Hepatocyte (in vitro differentiated cells): ENCODE measurements around the gene ZP4. TPM values are rescaled to one million over a fixed set of nuclear protein-coding genes. Genes with fewer than 3 reads are reported as not detected.

Experiments
- DNase-seq: peaks from one replicate; pipeline ENCODE4 v3.0.0-alpha.2; 2016; ENCODE audit warnings: low spot score
- H2AFZ ChIP-seq: fragments of 200-600 bp; sonication (generic); 2 replicates; pipeline ENCODE4 v1.6.0; 2016; ENCODE audit warnings: antibody characterized with exemption, mild to moderate bottlenecking
- H3K27ac ChIP-seq: fragments of 200-600 bp; sonication (generic); 2 replicates; pipeline ENCODE4 v1.5.1; 2016; ENCODE audit warnings: mild to moderate bottlenecking
- H3K27me3 ChIP-seq: fragments of 200-600 bp; sonication (generic); 2 replicates; pipeline ENCODE4 v1.6.1; 2016
- H3K36me3 ChIP-seq: fragments of 200-600 bp; sonication (generic); replicated peaks from 2 replicates; pipeline ENCODE4 v1.5.1; 2016; ENCODE audit warnings: low read depth; ENCODE audit not compliant: insufficient read depth
- H3K4me1 ChIP-seq: fragments of 200-600 bp; sonication (generic); 2 replicates; pipeline ENCODE4 v1.5.1; 2016; ENCODE audit warnings: mild to moderate bottlenecking, moderate library complexity; ENCODE audit not compliant: insufficient read depth
- H3K4me2 ChIP-seq: fragments of 200-600 bp; sonication (generic); 2 replicates; pipeline ENCODE4 v1.6.0; 2016
- H3K4me3 ChIP-seq: fragments of 200-600 bp; sonication (generic); 2 replicates; pipeline ENCODE4 v1.5.1; 2016; ENCODE audit warnings: mild to moderate bottlenecking
- H3K79me2 ChIP-seq: fragments of 200-600 bp; sonication (generic); 2 replicates; pipeline ENCODE4 v1.6.0; 2017; ENCODE audit warnings: mild to moderate bottlenecking
- H3K9me2 ChIP-seq: fragments of 200-600 bp; sonication (generic); replicated peaks from 2 replicates; pipeline ENCODE4 v1.6.0; 2017; ENCODE audit warnings: mild to moderate bottlenecking; ENCODE audit not compliant: insufficient read depth
- H3K9me3 ChIP-seq: fragments of 200-600 bp; sonication (generic); 2 replicates; pipeline ENCODE4 v1.5.1; 2016; ENCODE audit warnings: low read depth, mild to moderate bottlenecking
- H4K20me1 ChIP-seq: fragments of 200-600 bp; sonication (generic); 2 replicates; pipeline ENCODE4 v1.6.0; 2016; ENCODE audit warnings: mild to moderate bottlenecking; ENCODE audit not compliant: insufficient read depth, poor library complexity, severe bottlenecking
- CTCF ChIP-seq: fragments of 200-600 bp; sonication (generic); IDR thresholded peaks from 2 replicates; pipeline ENCODE4 v1.5.1; 2016; ENCODE audit warnings: antibody characterized with exemption, mild to moderate bottlenecking; ENCODE audit not compliant: poor library complexity
- EZH2 ChIP-seq: fragments of 200-600 bp; sonication (generic); IDR thresholded peaks from 2 replicates; pipeline ENCODE4 v1.6.1; 2016; ENCODE audit warnings: antibody characterized with exemption, mild to moderate bottlenecking, borderline replicate concordance
- EZH2phosphoT487 ChIP-seq: fragments of 200-600 bp; sonication (generic); IDR thresholded peaks from one replicate; pipeline ENCODE4 v1.6.1; 2018; ENCODE audit warnings: antibody characterized with exemption, mild to moderate bottlenecking, low read depth, moderate library complexity; ENCODE audit not compliant: unreplicated experiment, severe bottlenecking
- WGBS: methylation state at CpG from one replicate; pipeline ENCODE4 v1.1.6; 2016; ENCODE audit warnings: low lambda C conversion rate; ENCODE audit errors: missing lambda C conversion rate; 5-methylcytosine and 5-hydroxymethylcytosine counted together
- polyA plus RNA-seq: library from polyadenylated mRNA; unstranded; fragments of >200 nt; fragmentation: Nextera tagmentation; extraction: Ambion mirVana; gene quantifications from 2 replicates; pipeline ENCODE4 v1.2.1, GENCODE V29; 2016
- total RNA-seq: library from RNA; depleted of rRNA; stranded (reverse); fragments of >200 nt; gene quantifications from 2 replicates; pipeline ENCODE4 v1.2.3, GENCODE V29; 2014

Gene ZP4
- total and polyA plus RNA-seq, 2 experiments from 2014 or later, result 0.13 to 0.17 TPM

DNA sequence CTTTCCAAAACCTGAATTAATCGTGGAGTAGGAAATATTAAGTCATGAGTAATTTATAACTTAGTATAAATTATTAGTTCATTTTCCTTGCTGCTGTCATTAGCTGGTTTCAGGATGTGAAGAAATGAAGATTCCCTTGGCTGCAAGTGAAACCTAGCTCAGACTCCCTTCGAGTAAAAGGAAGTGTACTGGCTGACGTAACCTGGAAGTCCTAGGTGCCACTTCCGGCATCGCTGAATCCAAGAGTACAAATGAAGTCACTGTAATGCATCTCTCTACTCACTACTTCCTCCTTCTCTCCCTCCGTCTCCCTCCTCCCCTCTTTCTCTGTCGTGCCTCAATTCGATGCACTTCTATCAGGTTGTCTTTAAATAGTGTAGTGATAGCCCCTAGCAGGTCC lies 28.8 kb downstream of the ZP4 start:
- Histone ChIP-seq H3K27me3 (no peaks in the 10 kb centered on the region), H4K20me1 (no peaks in the 10 kb centered on the region), H3K9me2 (no peaks in the 10 kb centered on the region), H3K27ac (no peak overlapping the region), H3K4me3 (no peak overlapping the region), H3K79me2 (no peaks in the 10 kb centered on the region), H3K36me3 (no peaks in the 10 kb centered on the region), H3K4me2 (no peak overlapping the region), H2AFZ (no peak overlapping the region), H3K9me3 (no peaks in the 10 kb centered on the region), H3K4me1 (no peaks in the 10 kb centered on the region)
- TF ChIP-seq EZH2 (no peak), EZH2phosphoT487 (no peak), CTCF (no peak)
- no peak for DNase-seq
- 91% methylated on average over 8 of the region's 8 CpGs for WGBS

GRCh38 chr1:237858992-237859391 lies 31.7 kb downstream of the ZP4 start:
- H3K27me3 ChIP-seq, result no peaks in the 10 kb centered on the region
- H3K79me2 ChIP-seq, result no peaks in the 10 kb centered on the region
- H2AFZ ChIP-seq, result no peak overlapping the region
- DNase-seq, result no peak
- H3K9me3 ChIP-seq, result no peaks in the 10 kb centered on the region
- no peaks in the 10 kb centered on the region for H3K4me1 ChIP-seq
- no peaks in the 10 kb centered on the region for H4K20me1 ChIP-seq
- H3K36me3 ChIP-seq, result no peaks in the 10 kb centered on the region
- H3K4me3 ChIP-seq, result no peak overlapping the region
- WGBS, result 54% methylated on average over 4 of the region's 4 CpGs
- no peak for TF ChIP-seq EZH2
- TF ChIP-seq CTCF, result no peak
- TF ChIP-seq EZH2phosphoT487, result no peak
- H3K4me2 ChIP-seq, result no peak overlapping the region
- no peaks in the 10 kb centered on the region for H3K9me2 ChIP-seq
- H3K27ac ChIP-seq, result no peak overlapping the region

DNA sequence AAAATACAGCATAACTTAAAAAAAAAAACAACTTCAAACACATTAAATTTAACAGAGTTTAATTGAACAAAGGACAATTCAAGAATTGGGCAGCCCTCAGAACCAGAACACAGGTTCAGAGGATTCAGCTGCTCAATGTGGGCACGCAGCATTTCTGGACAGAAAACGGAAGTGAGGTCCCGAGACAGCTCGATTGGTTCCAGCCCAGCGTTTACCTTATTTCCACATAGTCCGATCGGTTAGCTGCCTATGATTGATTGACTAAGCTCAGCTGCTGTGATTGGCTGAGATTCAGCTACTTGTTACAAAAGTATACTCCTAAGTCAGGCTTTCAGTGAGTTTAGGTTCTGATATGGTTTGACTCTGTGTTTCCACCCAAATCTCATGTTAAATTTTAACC lies 33.3 kb downstream of the ZP4 start:
- Histone ChIP-seq H2AFZ (no peak overlapping the region), H3K36me3 (no peaks in the 10 kb centered on the region), H3K9me3 (no peaks in the 10 kb centered on the region), H3K9me2 (no peaks in the 10 kb centered on the region), H3K27ac (no peak overlapping the region), H3K4me1 (no peaks in the 10 kb centered on the region), H3K27me3 (no peaks in the 10 kb centered on the region), H3K4me2 (no peak overlapping the region), H3K4me3 (no peak overlapping the region), H3K79me2 (no peaks in the 10 kb centered on the region), H4K20me1 (no peaks in the 10 kb centered on the region)
- 93% methylated on average over 7 of the region's 7 CpGs for WGBS
- no peak for TF ChIP-seq EZH2
- no peak for TF ChIP-seq CTCF
- no peak for TF ChIP-seq EZH2phosphoT487
- no peak for DNase-seq

GRCh38 chr1:237852342-237852741 lies 38.4 kb downstream of the ZP4 start:
- Histone ChIP-seq H2AFZ (no peak overlapping the region), H3K27me3 (no peaks in the 10 kb centered on the region), H3K79me2 (no peaks in the 10 kb centered on the region), H3K36me3 (no peaks in the 10 kb centered on the region), H3K4me1 (no peaks in the 10 kb centered on the region), H3K9me3 (no peaks in the 10 kb centered on the region), H3K9me2 (no peaks in the 10 kb centered on the region), H3K27ac (no peak overlapping the region), H3K4me3 (no peak overlapping the region), H3K4me2 (no peak overlapping the region), H4K20me1 (no peaks in the 10 kb centered on the region)
- no peak for TF ChIP-seq EZH2
- no peak for TF ChIP-seq CTCF
- TF ChIP-seq EZH2phosphoT487, result no peak
- 80% methylated on average over 3 of the region's 3 CpGs for WGBS
- no peak for DNase-seq
